ENCODE data around the gene TUBGCP6. TPM values are rescaled to one million over a fixed set of nuclear protein-coding genes. Genes with fewer than 3 reads are reported as not detected.

Gene TUBGCP6
- total RNA-seq, 1 donor from 2014 or later = 16.9 TPM

DNA sequence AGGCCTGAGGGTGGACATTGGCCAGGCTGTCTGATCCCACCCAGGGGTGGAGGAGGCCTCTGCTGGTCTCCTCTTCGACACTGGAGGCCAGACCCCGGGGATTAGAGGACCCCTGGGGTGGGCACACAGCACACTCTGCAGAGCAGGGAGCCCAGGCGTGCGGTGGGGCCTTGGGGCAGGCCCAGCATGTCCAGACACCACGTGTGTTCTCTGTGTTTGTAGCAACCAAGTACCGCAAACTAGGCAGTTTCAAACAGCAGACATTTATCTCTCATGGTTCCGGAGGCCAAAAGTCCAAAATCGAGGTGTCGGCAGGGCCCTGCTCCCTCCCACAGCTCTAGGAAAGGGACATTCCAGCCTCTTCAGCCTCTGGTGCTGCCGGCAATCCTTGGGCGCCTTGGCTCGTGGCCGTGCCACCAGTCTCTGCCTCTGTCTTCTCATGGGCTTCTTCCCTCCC lies 72.8 kb downstream of the TUBGCP6 start:
- no peak for TF ChIP-seq EZH2phosphoT487 (IDR thresholded peaks at IDR 0.05)
- TF ChIP-seq, protein P1, sequence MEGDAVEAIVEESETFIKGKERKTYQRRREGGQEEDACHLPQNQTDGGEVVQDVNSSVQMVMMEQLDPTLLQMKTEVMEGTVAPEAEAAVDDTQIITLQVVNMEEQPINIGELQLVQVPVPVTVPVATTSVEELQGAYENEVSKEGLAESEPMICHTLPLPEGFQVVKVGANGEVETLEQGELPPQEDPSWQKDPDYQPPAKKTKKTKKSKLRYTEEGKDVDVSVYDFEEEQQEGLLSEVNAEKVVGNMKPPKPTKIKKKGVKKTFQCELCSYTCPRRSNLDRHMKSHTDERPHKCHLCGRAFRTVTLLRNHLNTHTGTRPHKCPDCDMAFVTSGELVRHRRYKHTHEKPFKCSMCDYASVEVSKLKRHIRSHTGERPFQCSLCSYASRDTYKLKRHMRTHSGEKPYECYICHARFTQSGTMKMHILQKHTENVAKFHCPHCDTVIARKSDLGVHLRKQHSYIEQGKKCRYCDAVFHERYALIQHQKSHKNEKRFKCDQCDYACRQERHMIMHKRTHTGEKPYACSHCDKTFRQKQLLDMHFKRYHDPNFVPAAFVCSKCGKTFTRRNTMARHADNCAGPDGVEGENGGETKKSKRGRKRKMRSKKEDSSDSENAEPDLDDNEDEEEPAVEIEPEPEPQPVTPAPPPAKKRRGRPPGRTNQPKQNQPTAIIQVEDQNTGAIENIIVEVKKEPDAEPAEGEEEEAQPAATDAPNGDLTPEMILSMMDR (IDR thresholded peaks at IDR 0.05) = no peak
- no peak for TF ChIP-seq EZH2 (IDR thresholded peaks at IDR 0.05)
- Mint-ChIP-seq H3K27me3 (ENCODE audit: insufficient read depth, low read depth) (peaks cover 24% of the 10 kb centered on the region), H3K4me3 (peak overlapping the region; percentile 86), H3K9me3 (no peaks in the 10 kb centered on the region), H3K27ac (no peak overlapping the region), H3K36me3 (no peaks in the 10 kb centered on the region), H3K4me1 (peaks cover 14% of the 10 kb centered on the region)
- no peak for DNase-seq (ENCODE audit: low spot score)
- Histone ChIP-seq H3K36me3 (no peaks in the 10 kb centered on the region), H3K79me2 (ENCODE audit: low read depth) (no peaks in the 10 kb centered on the region), H3K27me3 (peaks cover 49% of the 10 kb centered on the region), H3K4me3 (no peak overlapping the region), H4K20me1 (ENCODE audit: low read depth) (no peaks in the 10 kb centered on the region), H3K27ac (no peak overlapping the region), H3F3A (ENCODE audit: low read depth) (peaks cover 13% of the 10 kb centered on the region), H2AFZ (replicated peaks) (no peak overlapping the region), H3K4me1 (no peaks in the 10 kb centered on the region), H3K9me3 (ENCODE audit: low read depth) (no peaks in the 10 kb centered on the region), H3K4me2 (no peak overlapping the region), H3K9ac (no peak overlapping the region)

DNA sequence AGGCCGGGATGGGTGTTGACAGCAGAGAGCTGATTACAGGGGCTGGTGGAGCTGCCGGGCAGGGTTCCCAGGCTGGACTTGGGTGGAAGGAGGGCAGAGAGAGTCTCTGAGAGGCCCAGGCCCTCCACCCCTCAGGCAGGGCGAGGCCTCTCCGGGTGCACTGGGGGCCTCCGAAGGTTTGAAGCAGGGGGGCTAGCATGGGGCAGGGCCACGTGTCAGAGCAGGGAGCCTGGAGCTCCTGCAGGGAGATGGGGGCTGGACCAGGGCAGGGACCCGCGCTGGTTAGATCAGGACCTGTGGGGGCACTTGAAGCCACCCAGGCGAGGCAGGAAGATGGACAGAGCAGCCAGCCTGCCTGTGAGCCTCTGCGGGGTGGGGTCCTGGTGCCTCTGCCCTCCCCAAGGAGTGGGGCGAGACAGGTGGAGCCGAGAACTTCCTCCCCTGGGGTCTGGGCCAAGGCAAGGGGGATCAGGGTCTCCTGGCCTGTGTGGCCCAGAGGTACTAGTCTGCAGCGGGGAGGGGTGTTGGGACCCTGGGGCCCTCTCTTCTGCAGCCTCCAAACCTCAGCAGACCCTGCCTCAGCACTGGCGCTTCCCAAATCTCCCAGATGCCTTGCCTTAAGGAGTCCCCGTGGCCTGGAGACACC lies 73.4 kb downstream of the TUBGCP6 start:
- Mint-ChIP-seq H3K27ac (no peak overlapping the region), H3K9me3 (no peaks in the 10 kb centered on the region), H3K36me3 (no peaks in the 10 kb centered on the region), H3K27me3 (ENCODE audit: insufficient read depth, low read depth) (peaks cover 24% of the 10 kb centered on the region), H3K4me1 (peaks cover 14% of the 10 kb centered on the region), H3K4me3 (peak overlapping the region; percentile 86)
- Histone ChIP-seq H3K27me3 (peaks cover 52% of the 10 kb centered on the region), H3K4me2 (peak overlapping the region; percentile 83), H3K36me3 (no peaks in the 10 kb centered on the region), H3K9ac (no peak overlapping the region), H3F3A (ENCODE audit: low read depth) (peaks cover 13% of the 10 kb centered on the region), H3K4me1 (no peaks in the 10 kb centered on the region), H3K4me3 (peak overlapping the region; percentile 56), H3K79me2 (ENCODE audit: low read depth) (no peaks in the 10 kb centered on the region), H3K27ac (no peak overlapping the region), H3K9me3 (ENCODE audit: low read depth) (no peaks in the 10 kb centered on the region), H4K20me1 (ENCODE audit: low read depth) (no peaks in the 10 kb centered on the region), H2AFZ (replicated peaks) (peak overlapping the region; percentile 89)
- DNase-seq (ENCODE audit: low spot score) = no peak
- peak; percentile 5 for TF ChIP-seq EZH2 (IDR thresholded peaks at IDR 0.05)
- TF ChIP-seq, protein P1 (IDR thresholded peaks at IDR 0.05) = no peak

DNA sequence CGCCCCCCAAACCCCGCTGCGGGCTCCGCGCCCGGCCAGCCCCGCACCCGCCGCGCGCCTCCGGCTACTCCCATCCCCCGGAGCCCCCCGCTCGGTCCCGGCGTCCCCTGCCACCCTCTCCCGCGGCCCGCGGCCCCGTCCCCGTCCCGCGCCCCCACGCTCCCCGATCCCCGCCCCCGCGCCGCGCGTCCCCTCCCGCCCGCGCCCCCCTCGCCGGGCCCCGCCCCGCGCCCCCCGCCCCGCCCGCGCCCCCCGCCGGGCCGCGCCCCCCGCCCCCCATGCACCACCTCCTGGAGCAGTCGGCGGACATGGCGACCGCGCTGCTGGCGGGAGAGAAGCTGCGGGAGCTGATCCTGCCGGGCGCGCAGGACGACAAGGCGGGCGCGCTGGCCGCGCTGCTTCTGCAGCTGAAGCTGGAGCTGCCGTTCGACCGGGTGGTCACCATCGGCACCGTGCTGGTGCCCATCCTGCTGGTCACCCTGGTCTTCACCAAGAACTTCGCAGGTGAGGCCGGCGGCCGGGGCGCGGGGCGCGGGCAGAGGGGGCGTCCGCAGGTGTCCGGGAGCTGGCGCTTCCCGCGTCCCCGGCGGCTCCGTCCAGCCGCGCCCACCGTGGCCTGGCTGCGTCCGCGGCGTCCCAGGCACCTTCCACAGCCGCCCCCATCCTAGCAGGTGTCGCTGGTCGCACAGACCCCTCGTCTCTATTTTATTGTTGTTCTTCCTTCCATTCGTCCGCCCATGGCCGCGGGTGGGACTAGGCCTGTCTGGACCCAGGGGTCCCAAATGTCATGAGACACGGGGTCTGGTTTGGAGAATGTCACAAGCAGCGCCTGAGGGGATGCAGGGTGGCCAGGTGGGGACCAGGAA lies 74.1 kb downstream of the TUBGCP6 start, which contains the start of gene PANX2:
TSS of gene PANX2 (plus strand) at position 279 of the 866 bp plus-strand sequence. CDS start at position 279, 0 bp downstream.
- Histone ChIP-seq H3K9me3 (ENCODE audit: low read depth) (no peaks in the 10 kb centered on the region), H2AFZ (replicated peaks) (peak within 1 kb of the TSS; percentile 89), H3K4me2 (peak within 1 kb of the TSS; percentile 83), H3K4me3 (peak within 1 kb of the TSS; percentile 63), H3K27me3 (peaks cover 52% of the 10 kb centered on the region), H3K79me2 (ENCODE audit: low read depth) (no peaks in the 10 kb centered on the region), H3K27ac (no peak within 1 kb of the TSS), H3F3A (ENCODE audit: low read depth) (peaks cover 13% of the 10 kb centered on the region), H3K36me3 (no peaks in the 10 kb centered on the region), H4K20me1 (ENCODE audit: low read depth) (no peaks in the 10 kb centered on the region), H3K9ac (no peak within 1 kb of the TSS), H3K4me1 (no peaks in the 10 kb centered on the region)
- peak; percentile 43 for TF ChIP-seq EZH2phosphoT487 (IDR thresholded peaks at IDR 0.05)
- TF ChIP-seq EZH2 (IDR thresholded peaks at IDR 0.05) = peak; percentile 79
- TF ChIP-seq, protein P1 (IDR thresholded peaks at IDR 0.05) = no peak
- peaks cover 10% of the 10 kb centered on the region for H3K4me1 Mint-ChIP-seq
- H3K27ac Mint-ChIP-seq = no peak within 1 kb of the TSS
- H3K9me3 Mint-ChIP-seq = no peaks in the 10 kb centered on the region
- DNase-seq (ENCODE audit: low spot score) = peak; percentile 74
- no peaks in the 10 kb centered on the region for H3K36me3 Mint-ChIP-seq
- H3K4me3 Mint-ChIP-seq = peak within 1 kb of the TSS; percentile 86
- H3K27me3 Mint-ChIP-seq (ENCODE audit: insufficient read depth, low read depth) = peaks cover 24% of the 10 kb centered on the region

Data from neural progenitor cell (in vitro differentiated cells).